ENCODE measurements around the gene CCN6. TPM values are rescaled to one million over a fixed set of nuclear protein-coding genes. Genes with fewer than 3 reads are reported as not detected.

CCN6 gene
- total and polyA plus RNA-seq, 4 donors, result 0.54 TPM; not detected in 3

DNA sequence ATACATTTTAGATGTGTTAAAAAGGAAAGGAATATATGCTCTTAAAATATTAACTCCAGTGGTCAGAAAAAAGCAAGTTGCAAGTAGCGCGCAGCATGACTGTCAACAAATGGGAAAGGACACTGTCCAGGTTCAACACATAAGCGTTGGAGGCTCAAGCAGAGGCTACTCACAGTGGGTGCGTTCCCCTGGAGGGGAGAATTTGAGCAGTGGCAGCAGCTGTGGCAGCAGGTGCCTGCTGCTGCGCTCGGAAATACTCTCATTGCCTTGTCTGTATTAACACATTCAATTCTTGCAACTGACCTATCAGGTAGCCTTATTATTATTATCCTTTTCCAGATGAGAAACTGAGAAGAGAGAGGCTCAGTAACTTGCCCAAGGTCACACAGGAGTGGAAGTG lies 21.9 kb upstream of the CCN6 start:
- Histone ChIP-seq H3K9me3 (ENCODE audit: control insufficient read depth in 4 of 4, low read length in 3 of 4) (no peaks in the 10 kb centered on the region), H3K4me1 (ENCODE audit: control insufficient read depth in 4 of 4, insufficient read depth in 4 of 4, low read length in 3 of 4) (peaks cover 0 to 20% (median 10%) of the 10 kb centered on the region in 4 donors), H3K27ac (ENCODE audit: low read depth in 1 of 2, low read length in 2 of 2) (no peak overlapping the region)

DNA sequence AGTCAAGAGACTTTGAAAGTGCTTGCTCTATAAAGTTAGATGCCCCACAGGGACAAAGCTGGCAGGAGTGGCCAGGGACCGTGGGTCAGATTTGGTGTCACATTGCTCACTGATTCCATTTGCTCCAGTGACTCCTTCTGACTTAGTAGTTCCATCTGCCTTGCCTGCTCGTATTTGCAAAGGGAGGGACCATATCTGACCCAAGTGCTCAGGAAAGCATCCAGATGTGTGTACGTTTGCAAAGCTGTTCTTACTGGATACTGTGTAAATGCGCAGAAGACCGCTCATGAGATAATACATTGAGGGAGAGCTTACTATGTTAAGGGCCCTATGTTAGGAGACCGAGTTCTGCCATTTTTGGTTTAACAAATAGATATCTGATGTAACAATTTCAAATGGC lies 21.2 kb upstream of the CCN6 start:
- peaks cover 0 to 20% (median 10%) of the 10 kb centered on the region in 4 donors for H3K4me1 ChIP-seq (ENCODE audit: control insufficient read depth in 4 of 4, insufficient read depth in 4 of 4, low read length in 3 of 4)
- no peak overlapping the region for H3K27ac ChIP-seq (ENCODE audit: low read depth in 1 of 2, low read length in 2 of 2)
- H3K9ac ChIP-seq (ENCODE audit: low read depth in 1 of 2, low read length in 2 of 2), result no peak overlapping the region
- DNase-seq (ENCODE audit: low spot score), result no peak
- no peak overlapping the region for H3K4me3 ChIP-seq (ENCODE audit: low read depth in 1 of 3, low read length in 3 of 3)
- no peaks in the 10 kb centered on the region for H3K9me3 ChIP-seq (ENCODE audit: control insufficient read depth in 4 of 4, low read length in 3 of 4)
- WGBS, result 89% methylated on average over 6 of the region's 6 CpGs
- no peaks in the 10 kb centered on the region for H3K36me3 ChIP-seq (ENCODE audit: control insufficient read depth in 4 of 4, insufficient read depth in 3 of 4, low read depth in 1 of 4, low read length in 3 of 4)
- TF ChIP-seq, protein P1, sequence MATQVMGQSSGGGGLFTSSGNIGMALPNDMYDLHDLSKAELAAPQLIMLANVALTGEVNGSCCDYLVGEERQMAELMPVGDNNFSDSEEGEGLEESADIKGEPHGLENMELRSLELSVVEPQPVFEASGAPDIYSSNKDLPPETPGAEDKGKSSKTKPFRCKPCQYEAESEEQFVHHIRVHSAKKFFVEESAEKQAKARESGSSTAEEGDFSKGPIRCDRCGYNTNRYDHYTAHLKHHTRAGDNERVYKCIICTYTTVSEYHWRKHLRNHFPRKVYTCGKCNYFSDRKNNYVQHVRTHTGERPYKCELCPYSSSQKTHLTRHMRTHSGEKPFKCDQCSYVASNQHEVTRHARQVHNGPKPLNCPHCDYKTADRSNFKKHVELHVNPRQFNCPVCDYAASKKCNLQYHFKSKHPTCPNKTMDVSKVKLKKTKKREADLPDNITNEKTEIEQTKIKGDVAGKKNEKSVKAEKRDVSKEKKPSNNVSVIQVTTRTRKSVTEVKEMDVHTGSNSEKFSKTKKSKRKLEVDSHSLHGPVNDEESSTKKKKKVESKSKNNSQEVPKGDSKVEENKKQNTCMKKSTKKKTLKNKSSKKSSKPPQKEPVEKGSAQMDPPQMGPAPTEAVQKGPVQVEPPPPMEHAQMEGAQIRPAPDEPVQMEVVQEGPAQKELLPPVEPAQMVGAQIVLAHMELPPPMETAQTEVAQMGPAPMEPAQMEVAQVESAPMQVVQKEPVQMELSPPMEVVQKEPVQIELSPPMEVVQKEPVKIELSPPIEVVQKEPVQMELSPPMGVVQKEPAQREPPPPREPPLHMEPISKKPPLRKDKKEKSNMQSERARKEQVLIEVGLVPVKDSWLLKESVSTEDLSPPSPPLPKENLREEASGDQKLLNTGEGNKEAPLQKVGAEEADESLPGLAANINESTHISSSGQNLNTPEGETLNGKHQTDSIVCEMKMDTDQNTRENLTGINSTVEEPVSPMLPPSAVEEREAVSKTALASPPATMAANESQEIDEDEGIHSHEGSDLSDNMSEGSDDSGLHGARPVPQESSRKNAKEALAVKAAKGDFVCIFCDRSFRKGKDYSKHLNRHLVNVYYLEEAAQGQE (IDR thresholded peaks at IDR 0.05), result no peak
- TF ChIP-seq EGR1 (IDR thresholded peaks at IDR 0.05; ENCODE audit: low read depth in 2 of 2) (no peak), RXRA (IDR thresholded peaks at IDR 0.05) (no peak), TAF1 (conservative IDR thresholded peaks at IDR 0.05) (no peak), YY1 (IDR thresholded peaks at IDR 0.05) (no peak), GABPA (IDR thresholded peaks at IDR 0.05 in 1 of 2, conservative IDR thresholded peaks at IDR 0.05 in 1 of 2) (no peak)
- TF ChIP-seq, protein P2, sequence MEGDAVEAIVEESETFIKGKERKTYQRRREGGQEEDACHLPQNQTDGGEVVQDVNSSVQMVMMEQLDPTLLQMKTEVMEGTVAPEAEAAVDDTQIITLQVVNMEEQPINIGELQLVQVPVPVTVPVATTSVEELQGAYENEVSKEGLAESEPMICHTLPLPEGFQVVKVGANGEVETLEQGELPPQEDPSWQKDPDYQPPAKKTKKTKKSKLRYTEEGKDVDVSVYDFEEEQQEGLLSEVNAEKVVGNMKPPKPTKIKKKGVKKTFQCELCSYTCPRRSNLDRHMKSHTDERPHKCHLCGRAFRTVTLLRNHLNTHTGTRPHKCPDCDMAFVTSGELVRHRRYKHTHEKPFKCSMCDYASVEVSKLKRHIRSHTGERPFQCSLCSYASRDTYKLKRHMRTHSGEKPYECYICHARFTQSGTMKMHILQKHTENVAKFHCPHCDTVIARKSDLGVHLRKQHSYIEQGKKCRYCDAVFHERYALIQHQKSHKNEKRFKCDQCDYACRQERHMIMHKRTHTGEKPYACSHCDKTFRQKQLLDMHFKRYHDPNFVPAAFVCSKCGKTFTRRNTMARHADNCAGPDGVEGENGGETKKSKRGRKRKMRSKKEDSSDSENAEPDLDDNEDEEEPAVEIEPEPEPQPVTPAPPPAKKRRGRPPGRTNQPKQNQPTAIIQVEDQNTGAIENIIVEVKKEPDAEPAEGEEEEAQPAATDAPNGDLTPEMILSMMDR (IDR thresholded peaks at IDR 0.05; ENCODE audit: low read depth, low read length, missing input control), result no peak
- no peaks in the 10 kb centered on the region for H3K27me3 ChIP-seq (ENCODE audit: control insufficient read depth in 4 of 4, insufficient read depth in 4 of 4, low read length in 3 of 4)

More for the DNA sequence above, 21.9 kb upstream of the CCN6 start:
- H3K36me3 ChIP-seq (ENCODE audit: control insufficient read depth in 4 of 4, insufficient read depth in 3 of 4, low read depth in 1 of 4, low read length in 3 of 4), result no peaks in the 10 kb centered on the region
- no peak overlapping the region for H3K4me3 ChIP-seq (ENCODE audit: low read depth in 1 of 3, low read length in 3 of 3)
- TF ChIP-seq NR2F2 (IDR thresholded peaks at IDR 0.05) (no peak), HNF4G (IDR thresholded peaks at IDR 0.05) (no peak), TAF1 (conservative IDR thresholded peaks at IDR 0.05) (no peak), FOXA1 (IDR thresholded peaks at IDR 0.05) (no peak), HNF4A (conservative IDR thresholded peaks at IDR 0.05) (no peak), EGR1 (IDR thresholded peaks at IDR 0.05; ENCODE audit: low read depth in 2 of 2) (no peak)
- TF ChIP-seq, protein P3, sequence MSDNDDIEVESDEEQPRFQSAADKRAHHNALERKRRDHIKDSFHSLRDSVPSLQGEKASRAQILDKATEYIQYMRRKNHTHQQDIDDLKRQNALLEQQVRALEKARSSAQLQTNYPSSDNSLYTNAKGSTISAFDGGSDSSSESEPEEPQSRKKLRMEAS (IDR thresholded peaks at IDR 0.05), result no peak
- TF ChIP-seq, protein P4, sequence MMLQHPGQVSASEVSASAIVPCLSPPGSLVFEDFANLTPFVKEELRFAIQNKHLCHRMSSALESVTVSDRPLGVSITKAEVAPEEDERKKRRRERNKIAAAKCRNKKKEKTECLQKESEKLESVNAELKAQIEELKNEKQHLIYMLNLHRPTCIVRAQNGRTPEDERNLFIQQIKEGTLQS (IDR thresholded peaks at IDR 0.05), result no peak
- TF ChIP-seq, protein P5, sequence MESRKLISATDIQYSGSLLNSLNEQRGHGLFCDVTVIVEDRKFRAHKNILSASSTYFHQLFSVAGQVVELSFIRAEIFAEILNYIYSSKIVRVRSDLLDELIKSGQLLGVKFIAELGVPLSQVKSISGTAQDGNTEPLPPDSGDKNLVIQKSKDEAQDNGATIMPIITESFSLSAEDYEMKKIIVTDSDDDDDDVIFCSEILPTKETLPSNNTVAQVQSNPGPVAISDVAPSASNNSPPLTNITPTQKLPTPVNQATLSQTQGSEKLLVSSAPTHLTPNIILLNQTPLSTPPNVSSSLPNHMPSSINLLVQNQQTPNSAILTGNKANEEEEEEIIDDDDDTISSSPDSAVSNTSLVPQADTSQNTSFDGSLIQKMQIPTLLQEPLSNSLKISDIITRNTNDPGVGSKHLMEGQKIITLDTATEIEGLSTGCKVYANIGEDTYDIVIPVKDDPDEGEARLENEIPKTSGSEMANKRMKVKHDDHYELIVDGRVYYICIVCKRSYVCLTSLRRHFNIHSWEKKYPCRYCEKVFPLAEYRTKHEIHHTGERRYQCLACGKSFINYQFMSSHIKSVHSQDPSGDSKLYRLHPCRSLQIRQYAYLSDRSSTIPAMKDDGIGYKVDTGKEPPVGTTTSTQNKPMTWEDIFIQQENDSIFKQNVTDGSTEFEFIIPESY (IDR thresholded peaks at IDR 0.05), result no peak
- no peak overlapping the region for H3K9ac ChIP-seq (ENCODE audit: low read depth in 1 of 2, low read length in 2 of 2)
- 93% methylated on average over 6 of the region's 6 CpGs for WGBS
- no peaks in the 10 kb centered on the region for H3K27me3 ChIP-seq (ENCODE audit: control insufficient read depth in 4 of 4, insufficient read depth in 4 of 4, low read length in 3 of 4)
- no peak for DNase-seq (ENCODE audit: low spot score)

Measured in liver (tissue), 9 donors.